IPS-18c (cell line): ENCODE data around the gene SMAP2.

Experiments used
- H3K4me3 ChIP-seq: 2 replicates; pipeline ENCODE4 v1.7.0; 2013; ENCODE audit warnings: low read depth, mild to moderate bottlenecking, low read length, moderate library complexity; ENCODE audit not compliant: insufficient read depth
- H3K9me3 ChIP-seq: one replicate; pipeline ENCODE4 v1.6.1; 2013; ENCODE audit warnings: mild to moderate bottlenecking, low read length, moderate library complexity; ENCODE audit not compliant: control insufficient read depth, insufficient read depth

SMAP2 gene

GRCh38 chr1:40425198-40425597, 51.7 kb downstream of the SMAP2 start:
- Histone ChIP-seq H3K4me3 (no peak overlapping the region), H3K9me3 (no peaks in the 10 kb centered on the region)

GRCh38 chr1:40431385-40431784, 57.9 kb downstream of the SMAP2 start:
- H3K9me3 ChIP-seq, result no peaks in the 10 kb centered on the region

GRCh38 chr1:40432644-40433390, 59.3 kb downstream of the SMAP2 start:
- Histone ChIP-seq H3K9me3 (no peaks in the 10 kb centered on the region), H3K4me3 (no peak overlapping the region)

More at GRCh38 chr1:40431385-40431784, 57.9 kb downstream of the SMAP2 start:
- H3K4me3 ChIP-seq, result no peak overlapping the region

- Histone ChIP-seq H3K4me3 (no peak overlapping the region), H3K9me3 (no peaks in the 10 kb centered on the region)
Measured at GRCh38 chr1:40435471-40435870, 61.9 kb downstream of the SMAP2 start.

- Histone ChIP-seq H3K9me3 (no peaks in the 10 kb centered on the region), H3K4me3 (no peak overlapping the region)
Measured at GRCh38 chr1:40435876-40436275, 62.3 kb downstream of the SMAP2 start.

GRCh38 chr1:40438391-40439015, 65.0 kb downstream of the SMAP2 start:
- Histone ChIP-seq H3K9me3 (no peaks in the 10 kb centered on the region), H3K4me3 (no peak overlapping the region)

- no peaks in the 10 kb centered on the region for H3K9me3 ChIP-seq
- H3K4me3 ChIP-seq, result no peak overlapping the region
Measured at GRCh38 chr1:40439247-40439646, 65.7 kb downstream of the SMAP2 start.

- Histone ChIP-seq H3K9me3 (peaks cover 4% of the 10 kb centered on the region), H3K4me3 (peak within 1 kb of the TSS; percentile 80)
Measured at GRCh38 chr1:40449684-40450494, 76.4 kb downstream of the SMAP2 start, which contains the start of gene ZFP69B. Gene ZFP69B, plus strand, starts transcription at chr1:40450476. Its CDS starts 486 bp downstream, at chr1:40450962.

GRCh38 chr1:40450495-40451237, 77.1 kb downstream of the SMAP2 start:
- Histone ChIP-seq H3K4me3 (peak overlapping the region; percentile 80), H3K9me3 (peaks cover 8% of the 10 kb centered on the region)

GRCh38 chr1:40451238-40451585, 77.7 kb downstream of the SMAP2 start:
- H3K4me3 ChIP-seq, result peak overlapping the region; percentile 80
- H3K9me3 ChIP-seq, result peaks cover 10% of the 10 kb centered on the region

- Histone ChIP-seq H3K4me3 (no peak overlapping the region), H3K9me3 (peaks cover 16% of the 10 kb centered on the region)
Measured at GRCh38 chr1:40454873-40455272, 81.3 kb downstream of the SMAP2 start.

GRCh38 chr1:40462956-40463590, 89.5 kb downstream of the SMAP2 start:
- Histone ChIP-seq H3K9me3 (peaks cover 40% of the 10 kb centered on the region), H3K4me3 (no peak overlapping the region)

GRCh38 chr1:40469327-40469726, 95.8 kb downstream of the SMAP2 start:
- no peak overlapping the region for H3K4me3 ChIP-seq
- H3K9me3 ChIP-seq, result peaks cover 17% of the 10 kb centered on the region
